HL-60 (cell line): ENCODE results near the gene MDC1.
"Not testable (repeated sequence)": the region's sequence is repeated elsewhere in the genome, so short reads cannot be mapped to it uniquely, and the experiment has no call there.

Source experiments
- DNase-seq, 2 experiments: peaks; one replicate each; pipeline ENCODE4 v3.0.0-alpha.2; 2010 to 2020; ENCODE audit warnings: low read depth in 1 of 2, low spot score in 1 of 2
- H3K27ac ChIP-seq: fragments of 250-450 bp; sonication (Bioruptor Pico); replicated peaks from 2 replicates; pipeline ENCODE4 v1.5.1; 2020; ENCODE audit warnings: mild to moderate bottlenecking, moderate library complexity
- H3K27me3 ChIP-seq: fragments of 250-450 bp; sonication (Bioruptor Pico); 2 replicates; pipeline ENCODE4 v1.5.1; 2021; ENCODE audit warnings: mild to moderate bottlenecking, moderate library complexity; ENCODE audit not compliant: insufficient read depth, poor library complexity, severe bottlenecking
- H3K4me3 ChIP-seq: replicated peaks from 2 replicates; pipeline ENCODE4 v1.5.1; 2011; ENCODE audit warnings: mild to moderate bottlenecking, control low read depth, low read length; ENCODE audit not compliant: insufficient read depth
- CTCF ChIP-seq: IDR thresholded peaks from one replicate; pipeline ENCODE4 v1.5.1; 2011; ENCODE audit warnings: low read length, control low read depth, inconsistent platforms; ENCODE audit not compliant: insufficient read depth
- GABPA ChIP-seq: IDR thresholded peaks from 2 replicates; pipeline ENCODE4 v1.6.1; 2012; ENCODE audit warnings: low read depth
- POLR2AphosphoS5 ChIP-seq: IDR thresholded peaks from 2 replicates; pipeline ENCODE4 v1.6.1; 2012; ENCODE audit warnings: low read depth
- REST ChIP-seq: IDR thresholded peaks from 2 replicates; pipeline ENCODE4 v1.6.1; 2012; ENCODE audit warnings: low read depth; ENCODE audit not compliant: insufficient replicate concordance
- SPI1 ChIP-seq: IDR thresholded peaks from 2 replicates; pipeline ENCODE4 v1.6.1; 2012; ENCODE audit warnings: low read depth, mild to moderate bottlenecking, borderline replicate concordance

The MDC1 gene

GRCh38 chr6:30724906-30725667 lies 8.0 kb upstream of the MDC1 start:
- H3K4me3 ChIP-seq = no peak overlapping the region

GRCh38 chr6:30723843-30724741 lies 7.0 kb upstream of the MDC1 start:
- H3K27me3 ChIP-seq, H3K4me3 ChIP-seq, DNase-seq, H3K27ac ChIP-seq: not testable (repeated sequence)
- peak; percentile 35 for TF ChIP-seq POLR2AphosphoS5

More at GRCh38 chr6:30724906-30725667, 8.0 kb upstream of the MDC1 start:
- Histone ChIP-seq H3K27ac (no peak overlapping the region), H3K27me3 (no peaks in the 10 kb centered on the region)
- no peak for TF ChIP-seq REST
- no peak for TF ChIP-seq CTCF
- no peak; the same call in 1 of the 2 replicates for TF ChIP-seq POLR2AphosphoS5
- TF ChIP-seq SPI1 = no peak
- no peak for TF ChIP-seq GABPA
- no peak for DNase-seq

GRCh38 chr6:30723159-30723842 lies 6.2 kb upstream of the MDC1 start:
- not testable (repeated sequence) for DNase-seq, H3K4me3 ChIP-seq, H3K27me3 ChIP-seq
- H3K27ac ChIP-seq = peak overlapping the region; percentile 3; the same call in 1 of the 2 replicates

GRCh38 chr6:30722280-30723112 lies 5.4 kb upstream of the MDC1 start:
- Histone ChIP-seq H3K27ac (peak overlapping the region; percentile 93), H3K27me3 (no peaks in the 10 kb centered on the region), H3K4me3 (peak overlapping the region; percentile 97)
- no peak for TF ChIP-seq GABPA
- peak; percentile 13; the same call in 1 of the 2 replicates for TF ChIP-seq POLR2AphosphoS5
- TF ChIP-seq CTCF = peak; percentile 79
- TF ChIP-seq SPI1 = no peak
- TF ChIP-seq REST = peak; percentile 50
- DNase-seq = peak in 1 of 2 experiments; percentile 82

- H3K4me3 ChIP-seq = peak overlapping the region; percentile 97
- peak overlapping the region; percentile 93 for H3K27ac ChIP-seq
- not testable (repeated sequence) for H3K27me3 ChIP-seq
- peak in 1 of 2 experiments; percentile 58 for DNase-seq
Measured at GRCh38 chr6:30722025-30722279, 4.9 kb upstream of the MDC1 start.
